NCI-H82 (cell line): ENCODE results near the gene UBTF.

Source experiments
- DNase-seq: peaks from one replicate; lab custom pipeline; 2025; lab: John Stamatoyannopoulos, UW

Gene UBTF

GRCh38 chr17:44214896-44215295, 4.6 kb downstream of the UBTF start:
- no peak for DNase-seq

- no peak for DNase-seq
Observed at GRCh38 chr17:44214230-44214494, 5.3 kb downstream of the UBTF start.

- DNase-seq, result no peak
Observed at GRCh38 chr17:44213403-44214229, 5.9 kb downstream of the UBTF start.

- DNase-seq, result no peak
Observed at GRCh38 chr17:44212507-44213402, 6.7 kb downstream of the UBTF start.

GRCh38 chr17:44211281-44212265, 7.9 kb downstream of the UBTF start:
- no peak for DNase-seq

- peak; percentile 96 for DNase-seq
Observed at GRCh38 chr17:44210342-44211192, 8.9 kb downstream of the UBTF start.

GRCh38 chr17:44209786-44210341, 9.6 kb downstream of the UBTF start:
- DNase-seq, result no peak

- no peak for DNase-seq
Observed at GRCh38 chr17:44207743-44208142, 11.7 kb downstream of the UBTF start.

GRCh38 chr17:44207319-44207718, 12.2 kb downstream of the UBTF start:
- DNase-seq, result no peak

GRCh38 chr17:44206825-44207155, 12.7 kb downstream of the UBTF start:
- DNase-seq, result no peak

- DNase-seq, result no peak
Observed at GRCh38 chr17:44205962-44206824, 13.3 kb downstream of the UBTF start.

GRCh38 chr17:44204441-44204882, 15.0 kb downstream of the UBTF start:
- no peak for DNase-seq

GRCh38 chr17:44203731-44204440, 15.6 kb downstream of the UBTF start:
- peak; percentile 89 for DNase-seq

- DNase-seq, result no peak
Observed at GRCh38 chr17:44202756-44203155, 16.7 kb downstream of the UBTF start.

- DNase-seq, result peak; percentile 78
Observed at GRCh38 chr17:44200478-44201155, 18.9 kb downstream of the UBTF start.

GRCh38 chr17:44199553-44200477, 19.7 kb downstream of the UBTF start, which contains the start of gene ATXN7L3:
Gene ATXN7L3, minus strand, starts transcription at chr17:44199884. Its CDS starts 1,814 bp downstream, at chr17:44198070.
- DNase-seq, result peak; percentile 99
